Erythroblast (primary cell): ENCODE data around the gene NEDD8.

Experiments used
- GATA1 ChIP-seq: IDR thresholded peaks from 2 replicates; pipeline ENCODE4 v1.6.1; 2011; ENCODE audit warnings: low read depth, mild to moderate bottlenecking, control low read depth, low read length, moderate library complexity
- POLR2A ChIP-seq: IDR thresholded peaks from 2 replicates; pipeline ENCODE4 v1.6.1; 2011; ENCODE audit warnings: mild to moderate bottlenecking, low read length

GRCh38 chr14:24215495-24216344 is 16.4 kb downstream of the NEDD8 start, which contains the start of gene MDP1:
- TF ChIP-seq POLR2A, result peak; percentile 94
- TF ChIP-seq GATA1, result no peak
